H1 (cell line): Measurements from ENCODE around the gene CALU. TPM values are rescaled to one million over a fixed set of nuclear protein-coding genes. Genes with fewer than 3 reads are reported as not detected.

Source experiments
- CTCF ChIA-PET: fragments of 300-600 bp; sonication (Branson Sonifier 250); formaldehyde crosslinking; loops from one replicate; lab custom pipeline; 2021; ENCODE audit not compliant: partially characterized antibody; lab: Charles Lee
- POLR2A ChIA-PET: fragments of 300-600 bp; sonication (Branson Sonifier 250); formaldehyde crosslinking; loops from one replicate; lab custom pipeline; 2021; ENCODE audit warnings: inconsistent platforms; ENCODE audit not compliant: partially characterized antibody; lab: Charles Lee
- DNase-seq, 2 experiments: peaks; one replicate each; pipeline versions ENCODE4 v3.0.0 to v3.0.0-alpha.2; 2010 to 2022; ENCODE audit warnings: low spot score in 2 of 2, low read depth in 1 of 2, mixed read lengths in 1 of 2
- FAIRE-seq: peaks from 2 replicates; lab custom pipeline; 2011; peaks lifted over from hg19 to GRCh38; lab: Jason Lieb, UNC
- H2AFZ ChIP-seq: 2 replicates; pipeline ENCODE4 v1.8.1; 2012; ENCODE audit warnings: low read length, inconsistent platforms
- H2AK5ac ChIP-seq: 2 replicates; pipeline ENCODE4 v1.6.1; 2013; ENCODE audit warnings: low read depth, low read length
- H2BK120ac ChIP-seq: replicated peaks from 2 replicates; pipeline ENCODE3; 2013; ENCODE audit warnings: low read depth, low read length, inconsistent platforms
- H2BK12ac ChIP-seq: 2 replicates; pipeline ENCODE4 v1.6.1; 2013; ENCODE audit warnings: low read depth, low read length
- H2BK15ac ChIP-seq: 2 replicates; pipeline ENCODE4 v1.6.1; 2013; ENCODE audit warnings: low read length
- H2BK20ac ChIP-seq: 2 replicates; pipeline ENCODE4 v1.6.1; 2013; ENCODE audit warnings: low read length
- H2BK5ac ChIP-seq: 2 replicates; pipeline ENCODE4 v1.6.1; 2013; ENCODE audit warnings: low read depth, low read length
- H3K14ac ChIP-seq: 2 replicates; pipeline ENCODE4 v1.6.1; 2013; ENCODE audit warnings: inconsistent platforms; ENCODE audit not compliant: insufficient read length
- H3K18ac ChIP-seq: 2 replicates; pipeline ENCODE4 v1.6.1; 2013; ENCODE audit warnings: low read length; ENCODE audit errors: extremely low read depth
- H3K23ac ChIP-seq: 2 replicates; pipeline ENCODE4 v1.6.1; 2013; ENCODE audit warnings: inconsistent platforms; ENCODE audit not compliant: insufficient read length
- H3K23me2 ChIP-seq: 2 replicates; pipeline ENCODE4 v1.6.1; 2013; ENCODE audit warnings: low read depth, low read length
- H3K27ac ChIP-seq: 2 replicates; pipeline ENCODE4 v1.6.1; 2011; ENCODE audit warnings: low read depth, low read length, inconsistent platforms
- H3K27me3 ChIP-seq, 4 experiments: replicated peaks in 1 of 4; 1 replicate in 1 of 4; 2 replicates in 3 of 4; pipeline versions ENCODE4 v1.6.1 to v1.8.1; 2011 to 2013; ENCODE audit warnings: low read length in 3 of 4, mild to moderate bottlenecking in 3 of 4, inconsistent platforms in 2 of 4, mixed read lengths in 2 of 4, moderate library complexity in 1 of 4; ENCODE audit not compliant: control insufficient read depth in 3 of 4, insufficient read depth in 3 of 4; ENCODE audit errors: extremely low read depth in 1 of 4
- H3K36me3 ChIP-seq, 4 experiments: 2 replicates each; pipeline versions ENCODE4 v1.6.1 to v1.8.1; 2011 to 2013; ENCODE audit warnings: mild to moderate bottlenecking in 4 of 4, low read length in 3 of 4, moderate library complexity in 2 of 4, control low read depth in 1 of 4, inconsistent platforms in 1 of 4; ENCODE audit not compliant: insufficient read depth in 4 of 4, control insufficient read depth in 2 of 4
- H3K4ac ChIP-seq: replicated peaks from 2 replicates; pipeline ENCODE3; 2013; ENCODE audit warnings: low read length, low read depth, mixed read lengths, inconsistent platforms; ENCODE audit not compliant: insufficient read length
- H3K4me1 ChIP-seq, 4 experiments: replicated peaks in 1 of 4; 1 replicate in 1 of 4; 2 replicates in 3 of 4; pipeline versions ENCODE4 v1.6.1 to v1.8.1; 2011 to 2013; ENCODE audit warnings: low read length in 3 of 4, inconsistent platforms in 2 of 4, mixed read lengths in 1 of 4; ENCODE audit not compliant: insufficient read depth in 4 of 4, control insufficient read depth in 3 of 4
- H3K4me2 ChIP-seq, 2 experiments: 2 replicates each; pipeline versions ENCODE4 v1.6.1 to v1.8.1; 2011 to 2013; ENCODE audit warnings: low read depth in 2 of 2, low read length in 2 of 2, control low read depth in 1 of 2, inconsistent platforms in 1 of 2, mild to moderate bottlenecking in 1 of 2; ENCODE audit not compliant: insufficient read depth in 1 of 2
- H3K4me3 ChIP-seq, 4 experiments: fragments of 200-600, 300-600 bp in 1 of 4; sonication (generic), shearing (Covaris generic), sonication (Bioruptor Twin) in 1 of 4; 2 replicates each; pipeline versions ENCODE4 v1.5.1 to v1.8.1; 2011 to 2016; ENCODE audit warnings: low read length in 4 of 4, low read depth in 3 of 4, control low read depth in 2 of 4, inconsistent platforms in 2 of 4, mild to moderate bottlenecking in 2 of 4, mixed read lengths in 1 of 4, moderate library complexity in 1 of 4; ENCODE audit not compliant: insufficient read depth in 2 of 4; ENCODE audit errors: extremely low read depth in 1 of 4
- H3K56ac ChIP-seq: replicated peaks from 2 replicates; pipeline ENCODE3; 2013; ENCODE audit warnings: low read depth, mild to moderate bottlenecking, mixed read lengths, low read length, inconsistent platforms; ENCODE audit not compliant: insufficient read length
- H3K79me1 ChIP-seq: 2 replicates; pipeline ENCODE4 v1.6.1; 2013; ENCODE audit warnings: low read depth, low read length, control low read depth
- H3K79me2 ChIP-seq, 2 experiments: 2 replicates each; pipeline versions ENCODE4 v1.6.1 to v1.8.1; 2012 to 2013; ENCODE audit warnings: low read length in 2 of 2, mild to moderate bottlenecking in 2 of 2, inconsistent platforms in 1 of 2; ENCODE audit not compliant: insufficient read depth in 2 of 2, control insufficient read depth in 1 of 2
- H3K9ac ChIP-seq, 4 experiments: replicated peaks in 1 of 4; 1 replicate in 1 of 4; 2 replicates in 3 of 4; pipeline versions ENCODE4 v1.6.1 to v1.8.1; 2011 to 2013; ENCODE audit warnings: low read depth in 3 of 4, low read length in 3 of 4, control low read depth in 2 of 4, mild to moderate bottlenecking in 2 of 4, moderate library complexity in 2 of 4, inconsistent platforms in 1 of 4; ENCODE audit errors: extremely low read depth in 1 of 4
- H3K9me3 ChIP-seq, 2 experiments: 2 replicates each; pipeline versions ENCODE4 v1.6.1 to v1.8.1; 2012 to 2013; ENCODE audit warnings: mild to moderate bottlenecking in 2 of 2, moderate library complexity in 2 of 2, control low read depth in 1 of 2, inconsistent platforms in 1 of 2, low read depth in 1 of 2, low read length in 1 of 2, mixed read lengths in 1 of 2; ENCODE audit not compliant: insufficient read depth in 2 of 2
- H4K20me1 ChIP-seq, 2 experiments: replicated peaks in 1 of 2; 2 replicates each; pipeline versions ENCODE3 to v1.8.1; 2011 to 2013; ENCODE audit warnings: inconsistent platforms in 2 of 2, low read length in 2 of 2, mild to moderate bottlenecking in 1 of 2; ENCODE audit not compliant: insufficient read depth in 2 of 2, control insufficient read depth in 1 of 2
- H4K5ac ChIP-seq: 2 replicates; pipeline ENCODE4 v1.6.1; 2013; ENCODE audit warnings: low read length, low read depth, mixed read lengths, inconsistent platforms; ENCODE audit not compliant: insufficient read length
- H4K8ac ChIP-seq: 2 replicates; pipeline ENCODE4 v1.8.0; 2013; ENCODE audit warnings: mild to moderate bottlenecking, moderate library complexity, low read length, inconsistent platforms; ENCODE audit not compliant: insufficient read depth; ENCODE audit errors: extremely low read depth
- H4K91ac ChIP-seq: replicated peaks from 2 replicates; pipeline ENCODE3; 2013; ENCODE audit warnings: low read length, mixed read lengths, inconsistent platforms; ENCODE audit not compliant: insufficient read length
- BACH1 ChIP-seq: IDR thresholded peaks from 2 replicates; pipeline ENCODE4 v1.6.1; 2012; ENCODE audit warnings: low read length, improper control_type of control experiment
- BCL11A ChIP-seq, 2 experiments: IDR thresholded peaks; one replicate each; pipeline ENCODE4 v1.6.1; 2011; ENCODE audit warnings: low read depth in 2 of 2, low read length in 2 of 2, mild to moderate bottlenecking in 2 of 2
- CBX5 ChIP-seq: fragments of 300-800, 300-1000 bp; sonication (generic); IDR thresholded peaks from 2 replicates; pipeline ENCODE4 v1.7.1; 2016; ENCODE audit warnings: antibody characterized with exemption, low read length, low read depth
- CHD1 ChIP-seq: IDR thresholded peaks from 2 replicates; pipeline ENCODE4 v1.6.1; 2012; ENCODE audit warnings: low read depth, low read length, improper control_type of control experiment
- EP300 ChIP-seq, 2 experiments: IDR thresholded peaks; 1 replicate in 1 of 2; 2 replicates in 1 of 2; pipeline ENCODE4 v1.6.1; 2011 to 2012; ENCODE audit warnings: low read depth in 2 of 2, low read length in 2 of 2, mild to moderate bottlenecking in 2 of 2, borderline replicate concordance in 1 of 2, inconsistent platforms in 1 of 2, moderate library complexity in 1 of 2
- HDAC6 ChIP-seq: IDR thresholded peaks from one replicate; pipeline ENCODE4 v1.7.1; 2012; ENCODE audit warnings: low read depth, mild to moderate bottlenecking, inconsistent platforms, low read length, moderate library complexity
- JUND ChIP-seq: IDR thresholded peaks from 2 replicates; pipeline ENCODE4 v1.6.1; 2011; ENCODE audit warnings: mild to moderate bottlenecking, improper control_type of control experiment, low read length
- KDM1A ChIP-seq: fragments of 200-600, 300-600 bp; sonication (generic); IDR thresholded peaks from 2 replicates; pipeline ENCODE4 v1.7.1; 2016; ENCODE audit warnings: mild to moderate bottlenecking, low read length, borderline replicate concordance
- SIX5 ChIP-seq: IDR thresholded peaks from 2 replicates; pipeline ENCODE4 v1.6.1; 2011; ENCODE audit warnings: mild to moderate bottlenecking, low read depth, low read length
- TCF12 ChIP-seq: IDR thresholded peaks from 2 replicates; pipeline ENCODE4 v1.6.1; 2011; ENCODE audit warnings: low read depth, mild to moderate bottlenecking, low read length
- USF2 ChIP-seq: IDR thresholded peaks from 2 replicates; pipeline ENCODE4 v1.6.1; 2011; ENCODE audit warnings: low read length, improper control_type of control experiment
- WGBS, 2 experiments: shearing (Covaris generic) in 1 of 2; methylation state at CpG; one replicate each; pipeline versions ENCODE4 v1.1.6 to v1.1.7; 2013 to 2015; ENCODE audit warnings: low lambda C conversion rate in 2 of 2, mixed read lengths in 2 of 2, inconsistent platforms in 1 of 2, low coverage in 1 of 2, missing lambda C conversion rate in 1 of 2; ENCODE audit not compliant: insufficient replicate concordance in 2 of 2, insufficient coverage in 1 of 2, insufficient read length in 1 of 2; ENCODE audit errors: extremely low coverage in 1 of 2, missing lambda C conversion rate in 1 of 2; 5-methylcytosine and 5-hydroxymethylcytosine counted together
- polyA plus RNA-seq, 7 experiments: library from polyadenylated mRNA; depleted of rRNA in 3 of 7; stranded (reverse) in 5 of 7; unstranded in 2 of 7; fragments of >200 nt in 5 of 7; fragments of 200-250 nt in 2 of 7; gene quantifications; 1 replicate in 5 of 7; 2 replicates in 1 of 7; 4 replicates in 1 of 7; pipeline versions ENCODE4 v1.2.1 to v1.2.3, GENCODE V29; 2011 to 2013; ENCODE audit warnings: missing spikeins in 2 of 7, mixed read lengths in 2 of 7
- total RNA-seq: library from RNA; stranded (reverse); fragmentation: NEBNext Ultra II Directional; extraction: Animal tissue kit (Norgen Biotek cat#: 25700); gene quantifications from 2 replicates; pipeline ENCODE4 v1.2.1, GENCODE V29; 2021

Gene CALU
- total and polyA plus RNA-seq, 2 of the 8 experiments (the other 6 are each of a cell fraction or from before 2014, with no cell fraction given): 67.2 to 170 TPM

- Histone ChIP-seq H3K36me3 (peaks cover 0 to 3% (median 0%) of the 10 kb centered on the region in 4 experiments; a peak in 1 of 8 replicates), H3K79me2 (no peaks in the 10 kb centered on the region), H4K8ac (no peak overlapping the region), H3K9me3 (no peaks in the 10 kb centered on the region), H2BK120ac (no peak overlapping the region), H3K9ac (no peak overlapping the region), H3K23me2 (peaks cover 2% of the 10 kb centered on the region; the same call in 1 of the 2 replicates), H3K4me2 (no peak overlapping the region), H2AFZ (peak overlapping the region; percentile 58; the same call in 1 of the 2 replicates), H4K20me1 (no peaks in the 10 kb centered on the region), H3K27me3 (no peaks in the 10 kb centered on the region), H3K4me1 (peaks cover 2 to 10% (median 6%) of the 10 kb centered on the region in 4 experiments; a peak in 4 of 7 replicates), H3K56ac (no peak overlapping the region), H3K4me3 (no peak overlapping the region), H3K4ac (no peak overlapping the region), H2BK20ac (no peak overlapping the region), H4K91ac (no peak overlapping the region), H3K23ac (no peak overlapping the region), H4K5ac (peak overlapping the region; percentile 57), H2BK5ac (peak overlapping the region; percentile 28; the same call in 1 of the 2 replicates), H2AK5ac (peak overlapping the region; percentile 58; the same call in 1 of the 2 replicates), H3K79me1 (no peaks in the 10 kb centered on the region), H3K14ac (no peak overlapping the region), H2BK12ac (no peak overlapping the region; the same call in 1 of the 2 replicates), H3K18ac (no peak overlapping the region), H2BK15ac (0 out of 2 replicates have a peak overlapping the region, but pooled peaks have one; percentile 72), H3K27ac (0 out of 2 replicates have a peak overlapping the region, but pooled peaks have one; percentile 11)
- ChIA-PET CTCF (interaction anchor here (0.6 to 1.9 kb wide), 5 partner anchors 10 to 327 kb away, joined by 3 to 10 read pairs (median 3); no protein-coding TSS in a partner anchor), POLR2A (interaction anchor here (1.3 to 2.2 kb wide), 3 partner anchors 10 to 32 kb away, joined by 4 to 11 read pairs (median 6); partner anchors contain the start of gene CALU)
- FAIRE-seq: no peak
- 64% methylated on average over 1 of the region's 1 CpG; no CpG with 5 or more reads in 1 of the 2 experiments for WGBS, 2 experiments
- DNase-seq: no peak
- TF ChIP-seq USF2: no peak
- TF ChIP-seq EP300 (IDR thresholded peaks at IDR 0.05; ENCODE audit: borderline replicate concordance in 1 of 2, low read depth in 2 of 2, low read length in 2 of 2): no peak
- no peak for TF ChIP-seq HDAC6
- TF ChIP-seq BCL11A (IDR thresholded peaks at IDR 0.05; ENCODE audit: low read depth in 2 of 2, low read length in 2 of 2): no peak
- TF ChIP-seq JUND: no peak
- no peak for TF ChIP-seq KDM1A
- no peak for TF ChIP-seq BACH1
- TF ChIP-seq TCF12: no peak
- no peak for TF ChIP-seq CBX5
- no peak for TF ChIP-seq SIX5
- no peak for TF ChIP-seq CHD1
Observed at GRCh38 chr7:128707752-128708151, 31.4 kb upstream of the CALU start.
